Measurements from ENCODE around the gene COL15A1.
"Not testable (repeated sequence)": the region's sequence is repeated elsewhere in the genome, so short reads cannot be mapped to it uniquely, and the experiment has no call there.

COL15A1 gene

DNA sequence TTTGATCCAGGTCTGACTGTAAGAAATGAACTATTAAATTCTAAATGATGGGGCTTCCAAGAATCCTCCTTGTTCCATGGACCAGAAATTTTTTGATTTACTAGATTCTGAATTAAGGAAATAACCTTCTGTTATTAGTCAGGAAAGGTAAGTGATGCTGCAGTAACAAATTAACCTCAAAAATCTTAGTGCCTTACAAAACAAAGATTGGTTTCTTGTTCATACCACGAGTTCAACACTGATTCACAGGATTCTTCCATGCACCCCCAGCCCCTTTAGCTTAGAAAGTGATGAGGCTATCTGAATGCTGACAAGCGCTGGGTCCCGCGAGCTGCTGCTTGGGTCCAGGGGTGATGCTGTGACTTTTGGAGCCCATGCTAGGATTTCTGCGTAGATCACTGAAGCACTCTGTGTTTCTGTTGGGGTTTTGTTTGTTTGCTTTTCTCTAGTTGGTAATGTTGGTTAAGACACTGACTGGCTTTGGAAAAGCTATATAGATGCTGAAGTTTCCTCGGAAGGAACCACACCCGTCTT, 52.3 kb downstream of the COL15A1 start:
- DNase-seq: no peak

DNA sequence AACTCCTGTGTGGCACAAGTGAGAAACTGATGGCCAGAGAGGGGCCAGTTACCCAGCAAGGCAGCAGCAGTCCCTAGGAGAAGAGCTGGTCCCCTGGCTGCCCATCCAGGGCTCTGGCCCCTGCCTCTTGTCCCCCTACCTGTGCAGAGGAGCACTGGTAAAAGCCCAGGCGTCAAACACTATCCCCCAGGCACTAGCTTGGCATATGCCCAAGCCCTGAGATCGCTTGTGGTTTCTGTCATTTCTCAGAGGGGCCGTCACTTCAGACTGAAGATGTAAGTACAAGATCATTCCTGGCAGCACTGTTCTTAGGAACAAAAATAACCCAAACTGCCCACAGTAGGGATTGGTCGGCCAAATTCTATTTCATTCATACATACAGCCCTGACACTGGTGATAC, 53.9 kb downstream of the COL15A1 start:
- no peak for DNase-seq

DNA sequence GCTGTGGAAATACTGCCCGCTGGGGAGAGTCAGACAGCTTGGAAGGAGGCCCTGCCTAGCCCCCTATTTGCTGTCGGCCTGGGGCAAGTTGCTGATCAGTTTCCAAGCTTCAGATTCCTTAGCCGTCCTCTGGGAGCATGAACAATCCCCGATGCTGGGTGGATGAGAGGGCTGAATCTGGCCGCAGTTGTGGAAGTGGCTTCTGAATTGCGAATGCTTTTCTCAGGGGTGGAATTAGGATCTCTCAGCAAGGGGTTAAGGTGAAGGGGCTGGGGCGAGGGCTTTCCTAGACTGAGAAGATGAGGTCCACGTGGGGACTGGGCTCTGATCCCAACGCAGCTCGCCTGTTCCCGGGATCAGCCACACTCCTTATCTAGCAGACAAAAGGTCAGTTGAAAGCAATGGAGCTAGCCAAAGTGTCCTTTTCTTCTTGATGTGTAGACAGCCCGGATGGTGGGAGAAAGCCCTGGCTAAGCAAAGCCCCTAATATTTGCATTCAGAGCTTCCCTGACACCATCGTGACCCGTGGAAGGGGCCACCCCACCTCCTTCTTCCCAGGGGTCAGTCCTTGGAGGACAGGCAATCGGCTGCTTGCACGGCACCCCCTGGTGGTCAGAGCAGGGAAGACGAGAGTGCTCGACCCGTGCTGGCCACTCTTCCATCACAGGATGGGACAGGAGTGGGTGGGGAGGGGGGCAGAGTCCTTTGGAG, 54.9 kb downstream of the COL15A1 start:
- peak; percentile 81 for DNase-seq

DNA sequence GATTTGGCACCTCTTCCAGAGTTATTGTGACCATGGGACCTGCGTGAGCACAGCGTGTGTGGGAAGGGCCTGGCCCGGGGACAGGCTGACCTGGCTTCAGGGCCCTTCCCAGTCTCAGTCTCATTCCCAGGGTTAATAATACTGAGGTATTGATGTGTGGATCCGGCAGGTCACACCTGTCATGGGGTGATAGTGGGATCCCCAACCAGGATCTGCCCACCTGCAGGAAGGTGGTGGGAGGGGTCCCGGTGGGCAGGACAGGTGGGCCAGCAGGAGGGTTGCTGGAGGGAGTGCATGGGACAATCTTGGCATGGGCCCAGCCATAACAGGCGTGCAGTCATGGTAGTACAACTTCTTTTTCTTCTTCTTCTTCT, 55.4 kb downstream of the COL15A1 start:
- no peak for DNase-seq

DNA sequence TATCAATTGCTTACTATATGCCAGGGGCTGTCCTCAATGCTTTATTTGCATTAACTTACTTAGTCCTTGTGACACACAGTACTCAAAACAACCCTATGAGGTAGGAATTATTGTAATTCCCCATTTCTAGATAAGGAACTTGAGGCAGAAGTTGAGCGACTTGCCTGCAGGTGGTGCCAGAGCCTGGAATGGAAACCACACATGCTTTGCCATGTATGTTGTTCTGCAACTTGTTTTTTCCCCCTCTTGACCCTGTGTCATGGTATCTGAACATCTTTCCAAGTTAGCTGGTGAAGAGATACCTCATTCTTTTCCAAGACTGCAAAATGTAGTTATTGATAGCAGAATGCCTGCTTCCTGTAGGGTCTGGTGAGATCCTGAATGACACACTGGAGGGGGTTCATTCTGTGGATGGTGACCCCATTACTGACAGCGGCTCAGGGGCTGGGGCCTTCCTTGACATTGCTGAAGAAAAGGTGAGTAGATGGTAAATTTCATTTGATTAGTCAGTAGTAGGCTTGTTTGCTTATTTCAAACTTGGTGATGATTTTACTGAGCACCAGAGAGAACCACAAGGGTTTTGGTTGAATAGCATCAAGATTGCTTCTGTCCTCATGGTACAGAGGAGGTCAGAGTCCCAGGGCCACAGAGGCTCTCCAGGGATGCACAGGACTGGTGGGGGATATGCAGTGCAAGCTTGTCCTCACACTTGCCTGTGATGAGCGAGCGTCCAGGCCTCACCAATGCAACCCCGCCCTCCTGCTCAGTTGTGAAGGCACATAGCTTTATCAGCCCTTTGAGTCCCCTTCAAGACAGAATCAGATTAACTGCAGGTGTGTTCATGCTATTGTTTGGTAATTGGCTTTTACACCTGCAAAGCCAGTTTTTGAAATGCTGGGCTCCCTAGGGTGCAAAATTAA, 57.0 kb downstream of the COL15A1 start:
- DNase-seq: no peak

DNA sequence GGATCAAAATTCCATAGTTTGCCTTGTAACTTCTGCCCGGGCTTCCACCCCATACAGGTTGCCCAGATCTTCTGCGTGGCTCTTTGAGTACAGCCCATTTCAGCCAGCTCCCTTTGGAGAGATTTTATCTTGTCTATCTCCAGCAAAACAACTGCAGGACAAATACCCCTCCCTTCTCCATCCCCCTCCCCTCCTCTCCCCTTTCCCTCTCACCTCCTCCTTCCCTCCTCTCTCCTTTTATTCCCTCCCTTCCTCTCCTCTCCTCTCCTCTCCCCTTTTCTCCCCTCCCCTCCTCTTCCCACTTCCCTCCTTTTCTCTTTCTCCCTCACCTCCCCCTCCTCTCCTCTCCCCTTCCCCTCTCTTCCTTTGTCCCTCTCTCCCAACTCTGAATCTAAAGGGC, 58.2 kb downstream of the COL15A1 start:
- DNase-seq: no peak

DNA sequence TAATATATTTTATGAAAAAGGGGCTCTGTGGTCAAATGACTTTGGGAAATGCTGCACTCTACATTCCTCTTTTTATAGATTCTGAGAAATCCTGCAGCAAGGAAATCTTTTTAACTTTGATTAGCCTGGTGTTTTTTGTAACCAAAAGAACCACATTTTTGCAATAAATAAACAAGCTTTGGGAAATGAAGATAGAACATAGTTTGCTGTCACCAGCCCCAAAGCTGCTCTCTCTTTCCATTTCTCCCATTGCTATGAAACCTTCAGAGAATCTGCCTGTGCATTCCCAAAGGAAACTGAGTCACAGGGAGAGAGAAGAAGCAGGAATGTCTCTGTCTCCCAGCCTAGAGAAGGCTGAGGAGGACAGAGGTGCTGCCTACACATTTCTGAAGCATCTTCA, 59.0 kb downstream of the COL15A1 start:
- DNase-seq: no peak

DNA sequence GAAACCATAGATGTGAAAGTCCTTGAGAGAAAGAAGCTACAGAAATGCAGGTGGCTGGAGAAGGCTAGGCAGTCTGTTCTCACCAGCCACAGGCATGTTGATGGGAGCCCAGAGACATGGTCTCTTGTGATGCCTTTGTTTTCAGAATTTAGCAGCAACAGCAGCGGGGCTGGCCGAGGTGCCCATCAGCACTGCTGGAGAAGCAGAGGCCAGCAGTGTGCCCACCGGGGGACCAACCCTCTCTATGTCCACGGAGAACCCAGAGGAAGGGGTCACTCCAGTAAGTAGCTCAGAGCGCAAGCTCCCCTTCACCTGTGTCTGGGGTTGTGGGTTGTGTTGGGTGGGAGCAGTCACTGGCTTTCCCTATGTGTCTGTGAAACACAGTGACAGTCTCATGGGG, 59.6 kb downstream of the COL15A1 start:
- no peak for DNase-seq

DNA sequence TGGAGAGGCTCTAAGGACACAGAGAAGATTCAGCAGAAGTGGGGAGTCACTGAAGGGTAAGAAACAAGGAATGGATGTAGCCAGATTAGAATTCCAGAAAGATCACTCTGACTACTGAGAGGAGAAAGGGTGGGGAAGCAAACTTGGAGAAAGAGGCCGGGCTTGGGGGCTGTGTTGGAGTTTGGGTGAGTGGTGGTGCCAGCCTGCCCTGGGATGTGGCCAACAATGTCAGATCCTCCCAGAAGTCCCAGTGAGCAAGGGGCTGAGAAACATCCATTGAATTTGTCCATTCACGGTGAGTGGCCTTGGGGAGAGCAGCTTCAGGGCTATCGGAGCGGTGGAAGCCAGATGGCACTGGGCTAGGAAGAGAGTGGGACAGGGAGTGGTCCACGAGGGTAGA, 60.4 kb downstream of the COL15A1 start:
- DNase-seq: no peak

DNA sequence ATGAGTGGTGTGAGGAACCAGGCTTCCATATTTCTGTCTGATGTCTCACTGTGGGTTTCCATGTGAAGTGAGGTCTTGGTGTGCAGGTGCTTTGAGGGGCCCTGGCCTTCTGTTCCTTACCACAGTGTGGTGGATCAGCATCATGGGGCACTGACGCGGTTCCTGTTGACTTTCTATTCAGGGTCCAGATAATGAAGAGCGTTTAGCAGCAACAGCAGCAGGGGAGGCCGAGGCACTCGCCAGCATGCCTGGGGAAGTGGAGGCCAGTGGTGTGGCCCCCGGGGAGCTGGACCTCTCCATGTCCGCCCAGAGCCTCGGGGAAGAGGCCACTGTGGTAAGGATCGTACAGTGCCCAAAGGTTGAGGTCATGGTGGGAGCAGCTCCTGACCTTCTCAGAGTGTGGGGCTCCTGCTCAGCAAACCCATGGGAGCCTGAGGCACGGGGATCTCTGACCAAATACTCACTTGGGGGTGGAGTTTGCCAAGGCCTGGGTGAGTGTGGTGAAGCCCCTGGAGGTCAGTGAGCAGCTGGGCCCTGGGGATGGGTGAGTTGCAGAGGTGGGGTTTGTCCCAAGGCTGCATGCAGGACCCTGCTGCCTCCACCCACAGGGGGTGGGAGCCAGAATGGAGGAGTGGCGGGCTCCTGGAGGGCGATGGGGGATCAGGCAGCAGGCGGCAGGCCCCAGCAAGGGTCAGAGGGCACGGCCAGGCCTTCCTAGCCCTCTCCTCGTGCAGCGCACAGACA, 61.2 kb downstream of the COL15A1 start:
- no peak for DNase-seq

DNA sequence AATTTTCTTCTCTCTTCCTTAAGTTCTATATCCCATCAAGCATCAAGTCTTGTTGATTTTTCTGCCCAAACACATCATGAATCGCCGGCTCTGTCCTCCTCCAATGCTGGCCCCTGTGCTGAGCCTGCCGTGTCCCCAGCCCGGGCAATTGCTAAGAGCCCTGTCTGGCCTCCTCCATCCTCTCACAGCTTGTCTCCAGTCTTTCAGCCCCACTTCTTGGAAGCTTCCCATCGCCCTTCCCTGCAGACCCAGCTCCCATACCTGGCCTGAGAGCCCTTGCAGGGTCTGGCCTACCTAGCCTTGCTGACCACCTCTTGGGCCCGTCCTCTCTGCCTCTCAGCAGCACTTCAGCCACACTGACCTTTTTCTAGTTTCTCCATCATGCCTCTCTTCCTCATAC, 61.9 kb downstream of the COL15A1 start:
- no peak for DNase-seq

DNA sequence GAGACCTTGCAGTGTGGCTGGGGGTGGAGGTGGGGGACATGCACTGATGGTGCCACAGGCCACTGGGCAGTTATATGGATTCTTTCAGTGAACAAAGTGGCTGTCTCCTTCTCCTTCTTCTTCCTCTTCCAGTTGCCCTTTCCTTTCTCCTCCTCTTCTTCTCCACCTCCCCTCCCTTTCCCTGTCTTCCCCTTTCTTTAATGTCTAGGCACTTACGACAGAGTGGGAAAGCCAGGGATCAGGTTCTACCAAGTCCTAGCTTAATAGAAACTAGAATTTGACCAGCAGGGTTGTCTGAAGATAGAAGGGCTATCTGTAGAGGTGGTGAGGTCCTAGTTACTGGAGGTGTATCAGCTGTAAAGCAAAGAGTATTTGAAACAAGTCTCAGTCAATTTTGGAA, 62.8 kb downstream of the COL15A1 start:
- no peak for DNase-seq

DNA sequence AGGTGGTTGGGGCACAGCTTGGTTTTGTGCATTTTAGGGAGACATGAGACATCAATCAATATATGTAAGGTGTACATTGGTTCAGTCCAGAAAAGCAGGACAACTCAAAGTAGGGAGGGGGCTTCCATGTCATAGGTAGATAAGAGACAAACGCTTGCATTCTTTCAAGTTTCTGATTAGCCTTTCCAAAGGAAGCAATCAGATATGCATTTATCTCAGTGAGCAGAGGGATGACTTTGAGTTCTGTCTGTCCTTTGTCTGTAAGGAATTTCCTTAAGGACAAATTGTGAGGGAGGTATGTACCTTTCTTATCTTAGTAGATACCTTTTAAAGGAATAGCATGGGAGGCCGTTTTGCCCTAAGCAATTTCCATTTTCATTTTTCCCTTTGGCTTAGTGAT, 63.3 kb downstream of the COL15A1 start:
- no peak for DNase-seq

DNA sequence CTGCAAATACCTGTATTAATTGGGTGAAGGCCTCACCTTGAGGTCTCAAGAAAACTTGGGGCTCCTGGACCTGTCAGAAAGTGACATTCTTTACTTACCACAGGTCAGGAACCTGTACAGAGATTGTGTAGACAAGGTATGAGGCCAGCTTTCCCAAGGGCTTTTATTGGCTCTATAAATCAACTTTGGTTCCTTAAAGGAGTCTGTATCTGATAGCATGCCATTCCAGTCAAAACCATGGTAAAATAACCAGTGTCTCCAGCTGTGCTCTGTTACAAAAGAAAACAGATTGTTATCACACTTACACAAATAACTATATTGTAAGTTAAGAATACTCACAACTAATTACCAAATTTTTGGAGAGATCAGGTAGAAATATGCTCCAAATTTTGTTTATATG, 64.5 kb downstream of the COL15A1 start:
- DNase-seq: no peak

DNA sequence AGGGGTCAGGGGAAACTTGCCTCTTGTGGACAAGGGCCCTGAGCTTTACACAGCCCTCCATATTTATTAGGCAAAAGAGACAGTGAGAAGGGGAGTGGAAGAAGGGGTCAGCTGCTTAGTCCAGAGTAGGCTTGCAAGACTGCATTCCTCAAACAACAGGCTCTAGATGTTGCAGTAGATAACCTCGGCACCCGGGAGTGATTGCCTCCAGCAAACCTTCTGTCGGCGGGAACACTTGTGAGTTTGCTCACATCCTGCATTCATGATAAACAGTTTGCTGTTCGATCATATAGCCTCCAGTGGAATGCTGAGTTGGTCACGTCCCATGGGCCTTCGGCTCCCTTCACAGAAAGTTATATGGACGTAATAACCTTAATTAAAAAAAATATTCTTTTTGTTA, 66.7 kb downstream of the COL15A1 start:
- not testable (repeated sequence) for DNase-seq

DNA sequence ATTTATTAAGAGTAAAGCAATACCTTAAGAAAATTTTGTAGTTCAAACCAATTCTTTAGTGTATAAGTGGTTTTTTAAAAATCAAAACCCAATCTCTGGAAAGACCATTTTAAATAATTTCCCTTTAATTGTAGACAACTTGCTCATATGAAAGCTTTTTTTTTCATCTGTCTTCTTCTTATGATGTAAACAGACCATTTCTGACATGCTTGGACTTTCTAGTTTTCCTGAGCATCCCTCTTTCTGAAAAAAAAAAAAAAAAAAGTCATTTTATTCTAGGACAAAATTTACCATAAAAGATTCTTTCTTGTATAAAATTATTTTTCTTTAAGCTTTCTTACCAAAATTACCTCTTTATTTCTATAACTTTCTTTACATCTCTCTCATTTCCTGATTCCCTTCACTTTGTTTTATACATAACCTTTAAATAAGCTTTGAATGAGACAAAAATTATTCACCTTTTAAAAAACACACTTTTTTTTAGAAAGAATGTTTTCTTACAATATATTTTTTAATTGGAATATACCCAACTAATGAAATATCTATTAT, 67.5 kb downstream of the COL15A1 start:
- DNase-seq: no peak

DNA sequence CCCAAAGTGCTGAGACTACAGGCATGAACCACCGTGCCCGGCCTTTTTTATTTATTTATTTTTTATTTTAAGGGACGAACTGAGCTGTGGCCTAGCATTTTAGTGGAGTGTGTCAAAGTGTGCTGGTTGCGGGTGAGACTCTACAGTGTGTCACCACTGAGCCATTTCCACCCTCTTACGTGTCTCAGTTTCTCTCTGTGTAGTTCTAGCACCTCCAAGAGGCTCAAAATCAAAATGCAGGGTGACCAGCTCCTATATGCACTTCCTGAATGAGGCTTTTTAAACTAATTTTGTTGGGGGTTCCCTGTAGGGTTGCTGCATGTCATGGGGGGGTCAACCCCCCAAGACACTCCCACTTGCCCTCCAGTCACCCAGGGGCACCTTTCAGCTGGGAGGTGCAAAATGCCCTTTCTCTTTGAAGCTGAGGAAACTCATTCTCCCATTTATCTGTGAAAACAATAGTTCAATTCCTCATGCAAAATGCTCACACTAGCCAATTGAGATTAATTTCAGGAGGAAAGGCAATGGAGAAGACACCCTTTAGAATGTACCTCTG, 69.3 kb downstream of the COL15A1 start:
- no peak for DNase-seq

DNA sequence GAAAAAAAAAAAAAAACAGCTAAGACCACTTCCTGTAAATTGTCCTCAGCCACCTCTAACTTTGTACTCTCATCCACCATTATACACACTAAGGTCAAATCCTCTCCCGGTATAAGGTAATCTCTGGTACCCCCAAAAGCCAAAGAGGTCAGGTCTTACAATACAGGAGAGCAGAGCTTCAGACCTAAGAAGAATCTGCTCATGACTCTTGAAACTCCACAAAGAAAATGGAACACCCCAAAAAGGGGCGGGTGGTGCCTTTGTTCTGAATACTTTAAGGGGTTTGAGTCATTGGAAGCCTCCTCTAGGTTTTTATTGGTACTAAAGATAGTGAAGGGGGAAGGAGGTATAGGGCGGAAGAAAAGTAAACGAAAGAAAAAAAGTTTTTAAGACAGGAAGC, 69.8 kb downstream of the COL15A1 start:
- no peak for DNase-seq

DNA sequence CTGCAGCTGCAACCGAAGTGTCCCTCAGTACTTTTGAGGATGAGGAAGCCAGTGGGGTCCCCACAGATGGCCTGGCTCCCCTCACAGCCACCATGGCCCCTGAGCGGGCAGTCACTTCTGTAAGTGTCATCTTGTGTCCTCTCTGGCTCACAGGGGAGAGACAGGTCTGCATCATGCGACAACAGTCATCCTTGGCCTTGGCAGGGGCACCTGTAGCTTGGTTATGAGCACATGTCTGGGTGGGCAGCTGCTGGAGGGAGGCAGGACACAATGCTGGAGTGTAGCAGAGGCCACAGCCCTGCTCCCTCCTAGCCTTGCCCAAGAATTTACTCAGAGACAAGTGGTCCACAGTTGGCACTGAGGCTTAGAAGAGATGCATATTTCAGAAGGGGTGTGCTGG, 71.7 kb downstream of the COL15A1 start:
- no peak for DNase-seq

DNA sequence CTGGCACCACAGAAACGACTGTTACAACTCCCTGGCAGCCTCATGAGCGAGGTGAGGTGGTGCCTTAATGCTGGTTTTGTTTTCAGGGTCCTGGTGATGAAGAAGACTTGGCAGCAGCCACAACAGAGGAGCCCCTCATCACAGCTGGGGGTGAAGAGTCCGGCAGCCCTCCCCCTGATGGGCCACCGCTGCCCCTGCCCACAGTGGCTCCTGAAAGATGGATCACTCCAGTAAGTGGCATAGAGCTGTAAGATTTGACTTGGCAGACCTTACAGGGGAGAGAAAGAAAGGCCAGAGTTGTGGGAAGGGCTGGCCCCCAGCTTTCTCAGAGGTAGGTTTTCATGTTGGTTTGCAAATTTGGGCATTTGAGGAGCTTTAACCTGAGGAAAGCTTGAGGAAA, 72.2 kb downstream of the COL15A1 start:
- no peak for DNase-seq

DNA sequence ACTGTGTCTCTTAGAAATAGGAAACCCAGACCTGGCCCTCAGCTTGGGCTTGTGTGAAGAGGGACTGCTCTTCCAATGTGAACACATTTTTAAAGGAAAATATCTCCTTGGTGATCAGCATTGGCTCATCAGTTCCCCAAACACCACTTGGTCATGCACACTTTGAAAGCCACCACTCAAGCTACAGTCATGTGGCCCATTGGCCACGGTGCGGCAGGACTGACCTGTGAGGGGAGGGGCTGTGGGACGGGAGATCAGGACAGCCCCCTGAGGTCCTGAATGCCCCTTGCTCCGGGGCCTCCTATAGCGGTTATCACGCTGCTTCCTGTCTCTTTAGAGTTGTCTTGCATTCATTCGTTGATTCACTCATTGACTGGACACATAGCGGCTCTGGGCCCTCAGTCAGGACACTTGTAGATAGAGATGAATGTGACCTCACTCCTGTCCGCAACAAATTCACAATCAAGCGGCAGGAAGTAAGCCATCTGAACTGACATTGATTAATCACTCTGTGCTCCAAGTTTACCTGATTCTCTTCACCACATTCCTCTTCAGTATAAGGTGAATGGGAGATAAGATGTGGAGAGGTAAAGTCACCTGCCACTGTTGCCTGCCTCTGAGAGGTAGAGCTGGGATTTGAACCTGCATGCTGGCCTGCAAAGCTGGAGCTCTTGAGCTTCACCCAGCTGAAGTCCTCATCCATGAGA, 73.1 kb downstream of the COL15A1 start:
- no peak for DNase-seq

DNA sequence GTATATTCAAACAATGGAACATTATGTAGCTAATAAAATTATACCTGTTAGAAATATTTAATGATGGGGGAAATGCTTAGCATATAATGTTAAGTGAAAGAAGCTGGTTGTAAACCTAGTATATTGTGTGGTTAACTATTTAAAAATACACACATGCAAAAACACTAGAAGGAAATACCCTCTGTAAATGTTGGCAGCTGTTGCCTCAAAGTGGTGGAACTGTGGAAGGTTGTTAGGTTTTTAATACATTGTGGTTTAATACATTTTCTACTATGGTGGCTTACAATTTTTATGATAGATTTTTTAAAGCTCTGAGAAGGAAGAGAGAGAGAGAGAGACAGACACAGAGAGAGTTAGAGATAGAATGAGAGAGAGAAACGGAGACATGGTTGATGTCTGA, 74.9 kb downstream of the COL15A1 start:
- DNase-seq: no peak

Data from retina (tissue), 1 donor.